ENCODE measurements around the gene NUTM2F.
A peak's percentile ranks its signal among the peaks of the same experiment; 100 is the strongest.
"Not testable (repeated sequence)": the region's sequence is repeated elsewhere in the genome, so short reads cannot be mapped to it uniquely, and the experiment has no call there.

NUTM2F gene, protein sequence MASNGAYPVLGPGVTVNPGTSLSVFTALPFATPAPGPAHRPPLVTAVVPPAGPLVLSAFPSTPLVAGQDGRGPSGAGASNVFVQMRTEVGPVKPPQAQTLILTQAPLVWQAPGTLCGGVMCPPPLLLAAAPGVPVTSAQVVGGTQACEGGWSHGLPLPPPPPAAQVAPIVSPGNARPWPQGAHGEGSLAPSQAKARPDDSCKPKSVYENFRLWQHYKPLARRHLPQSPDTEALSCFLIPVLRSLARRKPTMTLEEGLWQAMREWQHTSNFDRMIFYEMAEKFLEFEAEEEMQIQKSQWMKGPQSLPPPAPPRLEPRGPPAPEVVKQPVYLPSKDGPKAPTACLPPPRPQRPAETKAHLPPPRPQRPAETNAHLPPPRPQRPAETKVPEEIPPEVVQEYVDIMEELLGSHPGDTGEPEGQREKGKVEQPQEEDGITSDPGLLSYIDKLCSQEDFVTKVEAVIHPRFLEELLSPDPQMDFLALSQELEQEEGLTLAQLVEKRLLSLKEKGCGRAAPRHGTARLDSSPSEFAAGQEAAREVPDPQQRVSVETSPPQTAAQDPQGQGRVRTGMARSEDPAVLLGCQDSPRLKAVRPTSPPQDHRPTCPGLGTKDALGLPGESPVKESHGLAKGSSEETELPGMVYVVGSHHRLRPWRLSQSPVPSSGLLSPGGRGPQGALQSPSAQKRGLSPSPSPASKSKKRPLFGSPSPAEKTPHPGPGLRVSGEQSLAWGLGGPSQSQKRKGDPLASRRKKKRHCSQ

DNA sequence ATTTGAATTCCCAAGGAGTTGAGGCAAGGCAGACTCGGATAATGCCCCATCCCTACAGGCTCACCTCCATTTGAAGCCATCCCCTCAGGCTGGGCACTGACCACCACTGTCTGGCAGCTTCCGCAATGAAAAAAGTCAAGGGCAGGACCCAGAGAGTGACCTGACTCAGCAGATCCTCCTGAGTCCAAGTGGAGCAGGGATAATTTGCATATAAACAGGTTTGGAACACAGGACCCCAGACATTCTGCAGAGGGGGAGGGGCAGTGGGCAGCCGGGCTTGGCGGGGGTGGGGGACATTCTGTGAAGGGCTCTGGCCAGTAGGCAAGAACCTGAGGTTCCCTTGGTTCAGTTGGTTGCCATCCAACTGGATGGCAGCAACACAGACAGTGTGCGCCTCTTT, at the start of gene NUTM2F:
Gene NUTM2F, minus strand, starts transcription at position 101 of the 400 bp plus-strand sequence. Its CDS starts 21 bp downstream, at position 80.
- DNase-seq, result not testable (repeated sequence)

DNA sequence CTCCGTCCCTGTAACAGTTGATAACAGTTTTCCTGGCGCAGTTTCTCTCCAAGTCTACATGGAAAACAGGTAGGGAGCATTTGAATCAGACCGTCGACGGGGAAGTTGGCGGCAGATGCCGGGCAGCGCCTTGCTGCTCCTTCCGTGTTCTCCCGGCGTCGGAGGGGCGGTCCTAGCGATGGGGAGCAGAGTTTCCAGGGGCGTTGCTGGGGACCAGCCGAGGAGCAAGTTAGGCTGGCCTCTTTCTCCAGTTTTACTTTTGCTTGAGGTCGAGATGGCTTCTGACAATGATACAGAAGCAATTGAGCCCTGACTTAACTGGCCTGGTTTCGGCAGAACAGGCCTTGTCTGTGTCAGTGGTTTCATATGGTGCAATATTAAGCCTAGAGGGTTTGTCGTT, 46.8 kb upstream of the NUTM2F start:
- DNase-seq, result not testable (repeated sequence)

GRCh38 chr9:94374176-94375056, 46.0 kb upstream of the NUTM2F start:
- DNase-seq, result peak; percentile 63

- not testable (repeated sequence) for DNase-seq
These were observed 45.3 kb upstream of the NUTM2F start for GRCh38 chr9:94373779-94374175.

- DNase-seq, result not testable (repeated sequence)
These were observed 41.8 kb upstream of the NUTM2F start for GRCh38 chr9:94370266-94370665.

GRCh38 chr9:94364093-94364614, 35.7 kb upstream of the NUTM2F start:
- DNase-seq, result not testable (repeated sequence)

DNA sequence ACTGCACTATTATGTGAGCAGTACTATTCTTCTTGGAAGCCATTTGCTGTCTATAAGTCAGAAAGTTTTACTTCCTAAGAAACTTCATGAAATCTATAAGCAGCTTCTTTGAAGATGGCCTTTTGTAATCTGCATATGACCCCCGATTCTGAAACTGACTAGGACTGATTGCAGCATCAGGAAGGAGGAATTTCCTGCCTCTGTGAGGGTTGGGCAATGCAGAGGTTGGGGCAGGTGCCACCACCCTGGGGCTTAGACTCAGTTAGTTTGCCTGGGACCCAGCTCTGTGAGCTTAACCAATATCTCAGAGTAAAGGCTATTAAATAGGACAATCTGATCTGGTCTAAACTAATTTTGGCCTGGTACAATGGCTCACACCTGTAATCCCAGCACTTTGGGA, 28.7 kb upstream of the NUTM2F start:
- DNase-seq, result not testable (repeated sequence)

GRCh38 chr9:94351901-94352723, 23.7 kb upstream of the NUTM2F start:
- DNase-seq, result not testable (repeated sequence)

GRCh38 chr9:94348754-94349153, 20.3 kb upstream of the NUTM2F start:
- DNase-seq, result not testable (repeated sequence)

GRCh38 chr9:94347451-94347850, 19.0 kb upstream of the NUTM2F start:
- not testable (repeated sequence) for DNase-seq

- DNase-seq, result not testable (repeated sequence)
These were observed 13.3 kb upstream of the NUTM2F start for GRCh38 chr9:94341703-94342102.

DNA sequence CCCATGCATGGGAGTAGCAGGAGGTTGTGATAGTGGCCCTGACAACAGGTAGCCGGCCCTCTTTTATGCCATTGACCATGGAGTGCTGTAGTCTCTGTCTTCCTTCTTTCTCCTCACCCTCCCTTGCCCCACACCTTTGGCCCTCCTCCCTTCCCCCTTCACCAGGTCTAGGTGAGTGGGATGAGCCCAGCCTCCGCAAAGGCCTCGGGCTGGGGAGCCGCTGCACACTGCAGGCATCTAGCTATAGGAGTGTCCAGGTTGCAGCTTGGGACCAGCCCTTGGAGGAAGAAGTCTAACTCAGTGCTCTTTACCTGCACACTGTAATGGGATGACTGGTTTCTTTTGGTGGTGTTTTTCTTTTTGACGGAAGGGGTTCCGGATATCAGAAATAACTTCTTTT, 12.3 kb upstream of the NUTM2F start:
- not testable (repeated sequence) for DNase-seq

DNA sequence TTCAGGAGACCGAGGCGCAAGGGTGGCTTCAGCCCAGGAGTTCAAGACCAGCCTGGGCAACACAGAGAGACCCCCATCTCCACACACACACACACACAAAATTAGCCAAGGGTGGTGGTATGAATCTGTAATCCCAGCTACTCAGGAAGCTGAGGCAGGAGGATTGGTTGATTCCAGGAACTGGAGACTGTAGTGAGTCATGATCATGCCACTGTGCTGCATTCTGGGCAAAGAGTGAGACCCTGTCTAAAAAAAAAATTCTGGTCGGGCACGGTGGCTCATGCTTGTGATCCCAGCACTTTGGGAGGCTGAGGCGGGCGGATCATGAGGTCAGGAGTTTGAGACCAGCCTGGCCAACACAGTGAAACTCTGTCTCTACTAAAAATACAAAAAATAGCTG, 11.2 kb upstream of the NUTM2F start:
- DNase-seq, result not testable (repeated sequence)

DNA sequence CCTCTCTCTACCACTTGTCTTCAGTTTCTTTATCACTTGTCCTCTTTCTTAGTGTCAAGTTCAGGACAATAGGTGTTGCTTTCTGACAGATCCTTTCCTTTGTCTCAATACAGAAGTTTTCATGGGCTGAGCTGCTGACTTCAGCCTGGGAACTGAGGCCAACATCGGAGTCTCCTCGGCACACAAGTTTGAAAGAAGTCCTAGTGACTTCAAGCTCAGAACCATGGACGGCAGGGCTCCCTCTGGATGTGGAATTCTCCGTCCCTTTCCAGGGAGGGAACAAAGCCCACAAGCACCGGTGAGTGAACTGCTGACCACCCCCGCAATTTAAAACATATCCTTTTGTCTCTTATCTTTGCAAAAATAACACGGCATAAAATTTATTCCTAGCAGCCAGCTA, 10.3 kb upstream of the NUTM2F start:
- DNase-seq, result not testable (repeated sequence)

- not testable (repeated sequence) for DNase-seq
These were observed 8.0 kb upstream of the NUTM2F start for GRCh38 chr9:94336445-94336844.

DNA sequence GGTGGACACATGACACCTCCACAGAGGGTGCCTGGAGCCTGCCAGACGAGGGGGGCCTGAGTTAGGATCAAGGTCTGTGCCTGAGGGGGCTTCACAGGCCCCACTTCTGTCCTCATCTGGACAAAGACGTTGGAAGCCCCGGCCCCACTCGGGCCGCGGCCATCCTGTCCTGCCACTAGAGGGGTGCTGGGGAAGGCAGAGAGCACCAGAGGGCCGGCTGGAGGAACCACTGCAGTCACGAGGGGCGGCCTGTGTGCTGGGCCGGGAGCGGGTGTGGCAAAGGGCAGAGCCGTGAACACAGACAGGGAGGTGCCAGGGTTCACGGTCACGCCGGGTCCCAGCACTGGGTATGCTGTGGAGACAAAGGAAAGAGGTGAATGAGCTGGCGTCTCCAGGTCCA, 2.9 kb downstream of the NUTM2F start:
- not testable (repeated sequence) for DNase-seq

- DNase-seq, result not testable (repeated sequence)
These were observed 5.2 kb downstream of the NUTM2F start for GRCh38 chr9:94323153-94323798.

GRCh38 chr9:94322342-94322940, 6.0 kb downstream of the NUTM2F start:
- not testable (repeated sequence) for DNase-seq

DNA sequence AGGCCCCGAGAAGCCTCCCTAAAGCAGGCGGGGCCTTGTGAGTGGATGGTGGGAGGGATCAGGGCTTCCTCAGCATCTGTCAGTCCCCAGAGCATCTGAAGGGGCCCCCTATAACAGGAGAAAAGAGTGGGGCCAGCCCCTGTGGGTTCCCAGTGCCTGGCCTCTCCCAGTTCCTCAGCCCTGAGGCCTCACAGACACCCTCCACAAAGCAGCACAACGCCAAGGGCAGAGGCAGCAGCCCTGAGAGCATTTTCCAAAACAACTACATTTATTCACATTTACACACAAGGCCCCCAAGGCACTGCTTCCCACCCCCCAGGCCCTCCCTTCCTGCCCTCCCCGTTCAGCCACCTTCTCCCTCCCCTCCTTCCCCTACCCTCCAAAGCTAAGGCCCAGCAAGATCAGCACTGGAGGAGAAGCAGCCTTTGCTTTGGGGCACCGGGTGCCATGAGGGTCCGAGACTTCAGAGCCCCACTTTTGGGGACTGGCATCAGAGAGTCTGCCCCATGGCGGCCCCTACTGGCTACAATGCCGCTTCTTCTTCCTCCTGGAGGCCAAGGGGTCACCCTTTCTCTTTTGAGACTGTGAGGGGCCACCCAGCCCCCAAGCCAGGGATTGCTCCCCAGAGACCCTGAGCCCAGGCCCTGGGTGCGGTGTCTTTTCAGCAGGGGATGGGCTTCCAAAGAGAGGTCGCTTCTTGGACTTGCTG, 10.3 kb downstream of the NUTM2F start:
- DNase-seq, result not testable (repeated sequence)

- DNase-seq, result not testable (repeated sequence)
These were observed 12.2 kb downstream of the NUTM2F start for GRCh38 chr9:94316236-94316635.
